HG03558 (cell line): ENCODE results near the gene SPIRE2.
"Not testable (repeated sequence)": the region's sequence is repeated elsewhere in the genome, so short reads cannot be mapped to it uniquely, and the experiment has no call there.

Experiments
- ATAC-seq: cut with Tn5 transposase; IDR thresholded peaks from one replicate; pipeline ENCODE4 v1.9.1; 2021; ENCODE audit warnings: moderate number of reproducible peaks; ENCODE audit not compliant: unreplicated experiment; ENCODE audit errors: extremely low read depth

The SPIRE2 gene

GRCh38 chr16:89806589-89807193 lies 21.6 kb upstream of the SPIRE2 start:
- ATAC-seq, result not testable (repeated sequence)

DNA sequence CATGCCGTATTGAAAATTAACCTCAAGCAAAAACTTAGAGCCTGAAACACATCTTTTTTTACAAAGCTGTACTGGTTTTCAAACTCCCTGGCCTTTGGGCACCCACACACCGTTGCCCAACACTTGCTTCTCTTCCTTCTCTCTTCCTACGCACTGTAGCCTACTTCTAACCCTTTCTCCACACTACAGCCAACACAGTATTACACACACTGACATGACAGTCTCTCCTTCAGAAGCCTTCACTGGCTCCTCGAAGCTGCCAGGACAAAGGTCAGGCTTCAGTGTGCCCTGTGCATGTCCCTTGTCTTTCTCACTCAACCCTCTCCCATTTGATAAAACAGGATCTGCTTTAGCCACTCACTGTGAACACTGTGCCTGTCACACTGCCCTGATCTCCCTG lies 19.8 kb upstream of the SPIRE2 start:
- no peak for ATAC-seq

DNA sequence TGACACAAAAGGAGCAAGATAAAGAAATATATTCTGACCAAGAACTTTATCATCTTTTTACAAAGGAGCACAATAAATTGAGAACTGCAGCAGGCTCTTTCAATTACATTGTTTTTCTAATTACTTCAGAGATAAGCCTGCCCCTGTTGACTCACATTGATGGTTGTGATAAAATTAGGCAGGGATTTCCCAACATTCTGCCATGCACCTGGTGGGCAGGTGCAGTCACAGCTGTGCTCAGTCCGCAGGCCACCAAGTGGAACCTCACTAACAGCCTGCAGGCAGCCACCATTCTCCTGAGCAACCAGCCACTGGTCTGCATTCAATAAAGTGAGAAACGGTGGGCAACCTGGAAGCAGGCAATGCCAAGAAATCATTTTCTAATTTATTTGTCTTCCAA lies 17.0 kb upstream of the SPIRE2 start:
- no peak for ATAC-seq

DNA sequence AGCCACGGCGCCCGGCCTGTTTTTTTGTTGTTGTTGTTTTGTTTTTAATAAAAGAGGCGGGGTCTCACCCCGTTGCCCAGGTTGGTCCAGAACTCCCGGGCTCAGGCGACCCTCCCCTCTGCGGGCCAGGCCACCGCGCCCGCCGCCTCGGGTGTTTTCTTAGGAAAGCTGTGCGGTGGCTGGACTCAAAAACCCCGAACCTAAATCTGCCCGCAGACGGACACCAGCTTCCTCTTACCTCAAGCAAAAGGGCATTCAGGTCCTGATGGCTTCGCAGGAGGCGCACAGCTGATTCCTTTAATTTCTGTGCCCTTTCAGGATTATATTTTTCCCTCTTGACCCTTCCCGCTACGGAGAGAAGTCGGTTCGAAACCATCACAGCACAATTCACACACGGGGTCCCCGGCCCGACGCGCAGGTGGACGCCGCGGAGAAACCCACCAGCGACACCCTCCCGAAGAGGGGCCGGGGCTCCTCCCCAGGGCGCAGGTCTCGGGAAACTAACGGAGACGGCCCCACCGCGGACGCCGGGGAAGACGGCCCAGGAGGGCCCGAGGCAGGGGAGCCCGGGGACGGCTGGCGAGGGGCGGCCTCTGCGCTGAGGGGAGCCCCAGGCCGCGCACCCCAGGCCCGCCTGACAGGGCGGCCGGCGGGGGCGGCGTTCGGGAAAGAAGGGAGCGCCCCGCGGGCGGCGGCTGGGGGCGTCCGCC lies 12.5 kb upstream of the SPIRE2 start:
- ATAC-seq, result peak; percentile 9

GRCh38 chr16:89818851-89819403 lies 9.3 kb upstream of the SPIRE2 start:
- ATAC-seq, result not testable (repeated sequence)

GRCh38 chr16:89819448-89819847 lies 8.8 kb upstream of the SPIRE2 start:
- ATAC-seq, result not testable (repeated sequence)

DNA sequence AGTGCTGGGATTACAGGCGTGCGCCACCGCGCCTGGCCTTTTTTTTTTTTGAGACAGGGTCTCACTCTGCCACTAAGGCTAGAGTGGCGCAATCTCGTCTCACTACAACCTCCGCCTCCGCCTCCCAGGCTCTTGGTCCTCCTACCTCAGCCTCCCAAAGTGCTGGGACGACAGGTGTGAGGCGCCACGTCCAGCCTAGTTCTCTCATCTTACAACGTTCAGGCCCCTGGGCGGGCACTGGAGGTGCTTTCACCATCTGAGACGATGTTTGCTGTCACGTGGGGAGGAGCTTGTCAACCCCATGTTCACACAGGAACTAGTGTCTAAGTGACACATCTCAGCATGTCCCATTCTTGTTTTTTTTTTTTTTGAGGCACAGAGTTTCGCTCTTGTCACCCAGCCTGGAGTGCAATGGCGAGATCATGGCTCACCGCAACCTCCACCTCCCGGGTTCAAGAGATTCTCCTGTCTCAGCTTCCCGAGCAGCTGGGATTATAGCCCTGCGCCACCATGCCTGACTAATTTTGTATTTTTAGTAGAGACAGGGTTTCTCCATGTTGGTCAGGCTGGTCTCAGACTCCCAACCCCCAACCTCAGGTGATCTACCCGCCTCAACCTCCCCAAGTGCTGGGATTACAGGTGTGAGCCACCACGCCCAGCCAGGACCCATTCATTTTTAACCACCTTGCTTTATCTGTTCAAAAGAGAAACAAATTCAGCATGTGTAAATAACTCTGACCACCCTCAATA lies 6.7 kb upstream of the SPIRE2 start:
- no peak for ATAC-seq

GRCh38 chr16:89822188-89823086 lies 5.8 kb upstream of the SPIRE2 start:
- no peak for ATAC-seq

DNA sequence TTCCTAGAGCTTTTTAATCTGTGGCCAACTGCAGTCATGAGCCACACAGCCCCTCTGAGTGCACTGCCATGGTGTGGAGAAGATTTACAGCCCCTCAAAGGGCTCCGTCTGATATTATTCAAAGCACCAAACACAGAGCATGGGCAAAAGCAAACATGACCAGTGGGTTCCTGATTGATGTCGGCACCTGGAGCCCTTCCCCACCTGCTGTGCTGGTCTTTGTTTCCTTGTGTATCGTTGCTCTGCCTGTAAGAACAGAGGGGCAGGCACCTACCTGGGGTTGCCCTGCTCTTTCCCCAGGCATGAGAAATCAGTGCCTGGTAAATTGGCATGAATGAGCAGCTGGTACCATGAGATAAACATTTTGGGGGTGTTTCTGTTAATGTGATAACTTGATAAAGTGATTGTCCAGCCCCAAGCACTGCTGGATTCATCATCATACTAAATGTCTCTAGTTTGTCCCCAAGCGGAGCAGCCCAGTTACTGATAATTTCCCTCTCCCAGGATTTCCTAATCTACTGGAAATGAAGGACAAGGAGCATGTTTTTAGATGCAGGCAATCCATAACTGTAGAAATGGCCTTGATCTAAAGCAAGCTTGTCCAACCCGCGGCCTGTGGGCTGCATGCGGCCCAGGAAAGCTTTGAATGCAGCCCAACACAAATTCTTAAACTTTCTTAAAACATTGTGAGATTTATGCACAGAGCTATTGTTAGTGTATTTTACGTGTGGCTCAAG lies 5.0 kb upstream of the SPIRE2 start:
- no peak for ATAC-seq

GRCh38 chr16:89823824-89824148 lies 4.5 kb upstream of the SPIRE2 start:
- ATAC-seq, result not testable (repeated sequence)

DNA sequence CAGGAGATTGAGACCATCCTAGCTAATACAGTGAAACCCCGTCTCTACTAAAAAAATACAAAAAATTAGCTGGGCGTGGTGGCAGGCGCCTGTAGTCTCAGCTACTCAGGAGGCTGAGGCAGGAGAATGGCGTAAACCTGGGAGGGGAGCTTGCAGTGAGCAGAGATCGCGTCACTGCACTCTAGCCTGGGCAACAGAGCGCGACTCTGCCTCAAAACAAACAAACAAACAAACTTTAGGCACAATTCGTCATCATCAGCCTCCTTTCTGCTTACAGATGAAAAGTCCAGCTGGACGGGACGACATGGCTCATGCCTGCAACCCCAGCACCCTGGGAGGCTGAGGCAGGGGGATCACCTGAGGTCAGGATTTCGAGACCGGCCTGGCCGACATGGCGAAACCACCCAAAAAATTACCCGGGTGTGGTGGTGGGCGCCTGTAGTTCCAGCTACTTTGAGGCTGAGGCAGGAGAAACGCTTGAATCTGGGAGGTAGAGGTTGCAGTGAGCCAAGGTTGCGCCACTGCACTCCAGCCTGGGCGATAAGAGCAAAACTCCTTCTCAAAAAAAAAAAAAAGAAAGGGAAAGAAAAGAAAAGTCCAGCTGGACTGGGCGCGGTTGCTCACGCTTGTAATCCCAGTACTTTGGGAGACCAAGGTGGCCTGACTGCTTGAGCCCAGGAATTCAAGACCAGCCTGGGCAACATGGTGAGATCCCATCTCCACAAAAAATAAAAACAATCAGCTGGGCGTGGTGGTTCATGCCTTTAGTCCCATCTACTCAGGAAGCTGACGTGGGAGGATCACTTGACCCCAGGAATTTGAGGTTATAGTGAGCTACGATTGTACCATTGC lies 1.5 kb upstream of the SPIRE2 start:
- ATAC-seq, result no peak

- no peak for ATAC-seq
Observed at GRCh38 chr16:89827383-89828198, 684 bp upstream of the SPIRE2 start.

DNA sequence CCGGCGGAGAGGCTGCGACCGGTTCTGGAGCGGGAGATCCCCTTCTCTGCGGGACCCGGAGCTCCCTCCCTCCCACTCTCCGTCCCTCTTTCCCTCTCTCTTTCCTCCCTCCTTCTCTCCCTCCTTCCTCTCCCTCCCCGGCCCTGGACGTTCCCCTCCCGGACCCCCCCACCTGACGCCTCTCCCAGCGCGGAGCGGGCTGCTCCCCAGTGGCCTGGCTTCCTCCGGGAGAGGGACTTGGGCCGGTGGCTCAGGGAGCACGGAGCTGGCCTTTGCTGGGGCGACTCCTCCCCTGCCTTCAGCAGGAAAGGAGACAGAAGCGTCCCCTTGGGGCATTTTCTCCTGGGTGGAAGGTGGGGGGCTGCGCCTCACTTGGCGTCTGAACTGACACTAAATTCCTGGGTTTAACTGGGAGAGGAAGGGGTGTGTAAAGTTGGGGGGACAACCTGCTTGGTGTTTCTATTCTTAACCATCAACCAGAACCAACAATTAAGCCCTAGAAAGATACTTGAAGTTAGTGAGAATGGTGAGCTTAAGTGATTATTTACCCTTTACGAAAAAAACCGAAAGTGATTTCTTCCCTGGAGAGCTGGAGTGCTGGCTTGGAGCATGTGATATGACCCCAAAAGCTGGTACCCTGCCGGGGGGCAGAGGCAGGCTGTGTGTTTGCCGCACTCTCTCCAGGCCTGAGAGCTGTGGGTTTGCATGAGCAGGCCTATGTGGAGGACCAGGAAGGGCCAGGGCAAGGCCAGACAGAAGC lies 775 bp downstream of the SPIRE2 start:
- ATAC-seq, result no peak

DNA sequence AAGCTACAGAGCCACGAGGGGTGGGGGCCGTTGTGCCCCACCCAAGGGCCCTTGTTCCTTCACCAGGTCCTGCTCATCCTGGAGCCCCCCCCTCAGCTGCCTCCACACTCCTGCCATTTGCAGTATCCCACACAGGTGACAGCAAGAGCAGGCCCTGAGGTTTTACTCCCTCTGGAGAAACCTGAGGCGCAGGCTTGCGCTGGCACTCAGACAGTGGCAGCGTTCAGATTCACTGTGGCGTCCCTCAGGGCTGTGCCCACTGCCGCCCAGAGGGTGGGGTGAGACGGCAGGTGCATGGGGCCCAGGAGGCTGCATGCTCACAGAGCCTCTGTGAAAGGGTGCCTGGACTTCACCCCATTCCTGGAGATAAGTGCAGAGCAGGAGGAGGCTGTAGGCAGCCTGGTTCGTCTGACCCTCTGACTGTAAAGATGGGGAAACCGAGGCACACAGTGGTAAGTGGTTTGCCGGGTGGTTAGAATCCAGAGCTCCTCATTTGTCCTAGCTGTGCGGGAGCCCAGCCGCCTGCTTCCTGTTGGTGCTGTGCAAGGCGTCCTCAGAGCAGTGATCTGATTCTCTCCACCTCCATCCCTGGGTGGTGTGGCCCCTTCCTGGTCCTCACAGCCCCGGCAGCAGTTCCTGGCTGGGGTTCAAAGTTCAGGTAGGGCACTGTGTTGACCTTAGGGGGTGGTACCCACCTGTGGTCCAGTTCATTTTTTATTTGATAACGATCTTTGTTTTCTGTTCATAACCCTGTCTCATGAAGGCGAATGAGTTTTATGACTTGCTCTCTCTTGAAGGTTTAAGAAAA lies 1.6 kb downstream of the SPIRE2 start:
- ATAC-seq, result no peak

- ATAC-seq, result no peak
Observed at GRCh38 chr16:89831810-89832328, 3.6 kb downstream of the SPIRE2 start.
